ENCODE data around the gene RAET1E.
"Not testable (repeated sequence)": the region's sequence is repeated elsewhere in the genome, so short reads cannot be mapped to it uniquely, and the experiment has no call there.

Gene RAET1E

DNA sequence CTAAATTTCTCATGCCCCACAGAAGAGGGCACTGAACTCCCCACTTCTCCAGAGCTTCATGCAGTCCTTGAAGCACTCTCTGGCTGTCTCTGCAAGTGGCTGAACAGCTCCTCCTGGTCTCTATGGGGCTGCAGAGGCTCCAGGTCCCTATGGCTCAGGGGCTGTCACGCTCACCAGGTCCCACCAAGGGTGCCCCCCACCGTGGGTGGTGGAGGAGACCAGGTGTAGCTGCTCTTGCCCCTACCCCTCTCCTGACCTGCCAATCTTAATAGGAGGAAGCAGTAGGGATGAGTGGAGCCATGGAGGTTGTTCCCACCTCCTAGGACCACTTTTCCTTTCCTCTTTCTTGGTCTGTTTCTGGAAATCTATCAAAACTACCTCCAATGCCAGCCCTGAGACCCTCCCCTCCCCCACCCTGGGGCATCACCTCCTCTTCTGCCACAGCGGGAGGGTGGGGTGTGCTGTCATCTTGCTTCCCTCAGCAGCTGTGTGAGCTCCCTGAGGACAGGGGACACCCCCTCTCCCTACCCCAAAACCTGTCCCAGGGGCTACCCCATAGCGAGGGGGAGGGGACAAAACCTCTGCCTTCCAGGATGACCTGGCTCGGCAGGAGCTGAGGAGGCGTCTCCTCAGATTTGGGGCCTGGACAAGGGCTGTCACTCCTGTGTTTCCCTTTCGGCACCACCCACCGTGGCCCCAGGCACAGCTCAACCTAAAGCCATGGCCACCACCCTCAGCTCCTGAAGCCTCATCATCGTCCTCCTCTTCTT lies 12.0 kb upstream of the RAET1E start:
- no peak for DNase-seq

DNA sequence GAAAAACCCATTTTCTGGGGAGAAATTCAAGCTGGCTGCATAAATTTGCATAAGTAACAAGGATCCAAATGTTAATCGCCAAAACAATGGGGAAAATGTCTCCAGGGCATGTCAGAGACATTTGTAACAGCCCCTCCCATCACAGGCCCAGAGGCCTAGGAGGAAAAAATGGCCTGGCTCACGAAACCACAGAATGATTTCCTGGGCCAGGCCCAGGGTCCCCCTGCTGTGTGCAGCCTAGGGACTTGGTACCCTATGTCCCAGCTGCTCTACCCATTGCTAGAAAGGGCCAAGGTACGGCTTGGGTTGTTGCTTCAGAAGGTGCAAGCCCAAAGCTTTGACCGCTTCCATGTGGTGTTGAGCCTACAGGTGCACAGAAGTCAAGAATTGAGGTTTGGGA lies 10.6 kb upstream of the RAET1E start:
- not testable (repeated sequence) for DNase-seq

DNA sequence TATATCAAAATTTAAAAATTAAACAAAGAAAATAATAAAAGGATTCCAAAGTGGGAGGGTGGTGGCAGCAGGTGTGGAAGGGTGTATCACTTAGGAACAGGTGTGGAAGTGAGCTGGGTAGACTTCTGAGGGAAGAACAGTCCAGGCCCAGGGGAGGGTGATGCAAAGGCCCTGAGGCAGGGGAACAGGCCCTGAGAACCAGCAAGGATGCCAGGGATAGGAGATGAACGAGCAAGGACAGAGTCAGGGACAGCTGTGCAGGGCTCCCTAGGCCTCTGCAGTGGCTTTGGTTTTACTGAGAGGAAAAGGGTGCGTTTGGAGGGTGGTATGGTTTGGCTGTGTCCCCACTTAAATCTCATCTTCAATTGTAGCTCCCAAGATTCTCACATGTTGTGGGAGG lies 9.4 kb upstream of the RAET1E start:
- DNase-seq: no peak

DNA sequence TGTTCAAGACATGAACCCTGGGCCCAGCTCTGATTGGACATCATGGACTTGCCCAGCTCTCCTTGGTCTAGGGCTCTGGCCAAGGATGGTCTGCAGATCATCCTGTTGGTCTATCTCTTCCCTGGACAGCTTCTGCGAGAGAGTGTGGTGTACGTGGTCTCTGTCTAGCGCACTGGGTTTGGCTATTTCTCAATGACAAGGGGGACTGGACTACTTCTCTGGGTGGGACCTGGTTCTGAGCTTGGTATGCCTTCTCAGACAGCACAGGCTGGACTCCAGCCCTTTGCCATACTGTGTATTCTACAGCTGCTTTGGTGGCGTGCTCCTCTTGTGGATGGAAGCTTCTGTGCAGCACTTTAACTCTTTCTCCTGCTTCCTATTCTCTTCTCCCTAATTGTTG lies 8.5 kb upstream of the RAET1E start:
- DNase-seq: no peak

DNA sequence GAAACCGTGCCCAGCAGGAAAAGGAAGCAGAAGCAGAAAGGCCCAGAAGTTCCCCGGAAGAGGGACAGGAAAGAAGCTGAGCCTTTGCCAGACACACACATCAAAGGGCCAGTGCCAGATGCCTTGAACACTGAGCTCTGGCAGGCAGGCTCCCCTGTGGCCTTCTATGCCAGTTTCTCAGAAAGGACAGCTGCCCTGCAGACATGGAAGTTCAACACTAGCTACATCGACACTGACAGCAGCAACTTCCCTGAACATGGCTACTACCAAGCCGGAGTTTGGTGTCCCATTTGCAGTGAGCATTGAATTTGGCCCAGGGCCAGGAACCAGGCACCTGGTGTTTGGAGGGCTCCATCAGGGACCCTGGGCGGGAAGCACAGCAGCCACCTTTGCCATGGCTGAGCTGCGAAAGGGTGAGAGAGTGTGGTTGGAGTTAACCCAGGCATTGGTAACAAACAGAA lies 8.0 kb upstream of the RAET1E start:
- no peak for DNase-seq

DNA sequence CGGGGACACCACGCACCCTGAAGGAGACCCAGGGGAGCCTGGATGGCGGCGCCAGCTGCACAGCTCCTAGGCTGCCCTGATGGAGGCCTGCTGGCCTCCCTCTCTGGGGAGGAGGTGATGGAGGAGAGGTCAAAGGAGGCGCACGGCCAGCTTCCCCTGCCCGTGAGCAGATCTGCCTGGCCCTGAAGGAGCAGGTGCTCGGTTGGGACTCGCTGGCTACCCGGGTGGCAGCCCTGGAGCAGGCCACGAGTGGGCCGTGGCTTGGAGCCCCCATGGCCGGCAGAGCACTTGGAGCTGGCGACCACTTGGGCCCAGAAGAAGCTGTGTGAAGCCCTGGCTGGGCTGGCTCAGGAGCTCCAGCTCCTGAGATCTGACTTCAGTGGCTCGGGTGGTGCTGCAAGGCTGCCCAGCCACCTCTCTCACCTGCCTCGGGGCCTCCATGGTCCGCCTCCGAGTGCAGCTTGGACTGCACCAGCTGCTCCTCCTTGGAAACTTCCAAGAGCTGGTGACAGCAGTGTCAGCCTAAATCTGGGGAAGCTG lies 7.5 kb upstream of the RAET1E start:
- no peak for DNase-seq

DNA sequence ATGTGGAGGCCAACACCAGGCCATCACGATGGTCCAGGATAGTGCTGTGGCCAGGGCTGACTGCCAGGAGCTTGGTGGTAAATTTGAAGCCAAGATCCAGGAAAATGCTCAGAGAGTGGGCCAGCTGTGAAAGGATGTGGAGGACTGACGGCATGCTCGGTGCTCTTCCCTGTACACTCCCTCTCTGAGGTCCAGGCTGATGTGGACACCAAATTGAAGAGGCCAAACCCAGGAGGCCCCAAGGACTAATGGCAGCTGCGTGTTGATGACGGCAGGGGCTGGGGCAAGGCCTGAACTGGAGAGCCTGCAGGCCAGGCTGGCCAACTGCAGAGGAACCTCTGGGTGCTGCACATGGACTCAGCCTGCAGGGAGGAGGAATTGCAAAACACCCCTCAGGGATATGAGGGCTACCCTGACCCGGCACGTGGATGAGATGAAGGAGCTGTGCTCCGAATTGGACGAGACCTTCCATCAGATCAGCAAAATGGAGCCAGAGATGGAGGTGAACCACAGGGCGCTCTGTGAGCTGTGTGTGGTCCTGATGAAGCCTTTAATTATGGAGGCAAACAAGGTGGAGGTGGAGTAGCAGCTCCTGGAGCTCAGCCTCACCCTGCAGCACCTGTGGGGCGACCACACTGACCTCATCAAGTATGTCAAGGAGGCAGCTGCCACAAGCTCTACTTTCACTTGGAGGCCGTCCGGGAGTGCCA lies 6.9 kb upstream of the RAET1E start:
- DNase-seq: no peak

DNA sequence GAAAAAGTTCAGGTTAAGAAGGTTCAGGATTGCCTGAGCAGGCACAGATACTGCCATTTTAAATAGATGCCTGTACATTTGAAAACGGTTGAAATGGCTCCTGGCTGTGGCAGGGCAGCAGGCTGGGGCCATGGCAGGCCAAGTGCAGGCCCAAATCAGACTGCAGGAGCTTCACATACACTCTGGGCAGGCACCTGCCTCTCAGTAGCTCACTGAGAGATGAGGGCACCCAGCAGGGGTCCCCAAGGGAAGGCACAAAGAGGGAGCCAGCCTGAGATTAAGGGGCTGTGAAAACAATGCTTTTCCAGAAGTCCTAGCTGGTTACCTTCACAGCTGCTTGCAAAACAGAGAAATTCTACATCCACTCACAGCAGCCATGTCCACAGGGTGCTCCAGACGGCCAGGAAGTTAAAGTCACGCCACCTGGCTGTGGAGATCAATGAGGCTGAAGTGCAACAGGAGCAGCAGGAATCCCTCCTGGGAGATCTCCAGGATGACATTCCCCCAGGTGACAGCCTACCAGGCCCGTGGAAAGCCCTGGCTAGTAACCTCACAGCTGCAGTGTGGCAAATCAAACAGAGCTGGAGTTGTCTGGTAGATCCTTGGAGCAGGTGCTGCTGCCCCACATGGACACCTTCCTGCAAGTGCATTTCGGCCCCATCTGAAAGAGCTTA lies 6.2 kb upstream of the RAET1E start:
- no peak for DNase-seq

DNA sequence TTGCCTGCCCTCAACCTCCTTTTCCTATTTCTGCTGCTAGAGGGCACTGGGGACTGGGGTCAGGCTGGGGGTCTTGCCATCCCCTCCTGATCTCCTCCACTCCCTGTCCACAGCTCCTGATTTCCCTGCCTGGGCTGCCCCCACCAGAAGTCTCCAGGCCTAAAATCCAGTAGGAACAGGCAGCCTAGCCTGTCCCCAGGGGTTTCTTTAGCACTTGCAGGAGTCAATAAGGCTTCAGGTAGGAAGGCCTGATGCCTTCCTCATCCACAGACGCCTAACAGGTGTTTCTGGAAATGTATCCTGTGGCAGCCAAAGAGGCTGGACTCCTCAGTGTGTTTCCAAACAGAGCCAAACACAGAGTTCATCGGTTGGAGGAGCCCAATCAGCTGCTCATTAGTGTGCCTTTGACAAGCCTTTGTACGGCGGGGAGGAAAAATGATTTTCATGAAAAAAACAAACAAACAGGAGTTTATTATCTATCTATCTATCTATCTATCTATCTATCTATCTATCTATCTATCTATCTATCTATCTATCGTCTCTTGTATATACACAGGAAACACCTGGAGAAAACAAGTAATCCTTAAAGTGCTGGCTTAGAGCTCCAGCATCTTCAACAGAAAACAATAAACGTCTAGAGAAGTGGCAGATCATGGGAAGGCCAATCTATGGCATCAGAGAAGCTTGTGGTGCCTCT lies 3.7 kb upstream of the RAET1E start:
- DNase-seq: no peak

DNA sequence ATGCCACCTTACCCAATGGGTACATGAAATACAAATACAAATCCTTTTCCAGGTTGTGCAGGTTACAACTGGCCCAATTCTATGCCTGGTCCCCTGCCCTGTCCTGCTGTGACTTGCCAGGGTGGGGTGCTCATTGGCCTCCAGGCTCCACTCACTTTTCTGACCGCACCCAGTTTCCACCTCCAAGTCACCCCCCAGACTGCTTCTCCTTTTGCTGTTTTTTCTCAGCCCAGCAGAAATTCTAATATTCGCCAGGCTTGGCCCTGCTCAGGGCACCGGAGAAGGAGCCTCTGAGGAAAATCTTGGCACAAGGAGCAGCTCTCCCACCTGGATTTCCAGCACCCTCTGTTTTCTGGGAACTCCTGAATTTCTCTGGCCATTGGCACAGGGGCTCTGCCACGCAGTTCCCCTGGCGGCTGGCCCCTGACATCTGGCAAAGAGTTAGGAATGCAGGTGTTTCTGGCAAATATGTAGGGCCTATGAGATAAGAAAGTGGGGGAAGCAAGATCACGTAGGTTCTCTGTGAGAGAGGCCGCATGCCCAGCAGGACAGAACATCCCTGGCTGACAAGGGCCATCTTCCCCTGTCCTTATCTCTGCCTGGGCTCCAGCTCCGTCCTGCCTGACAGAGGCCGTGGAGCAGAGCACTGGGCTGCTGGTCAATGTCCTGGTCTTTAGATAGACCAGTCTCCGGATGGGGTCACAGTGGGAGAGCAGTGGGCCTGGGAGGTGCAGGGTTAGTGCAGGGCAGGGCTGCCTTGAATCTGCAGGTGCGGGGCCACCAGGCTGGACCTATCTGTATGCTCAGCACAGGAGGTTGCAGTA lies 2.9 kb upstream of the RAET1E start:
- DNase-seq: no peak

DNA sequence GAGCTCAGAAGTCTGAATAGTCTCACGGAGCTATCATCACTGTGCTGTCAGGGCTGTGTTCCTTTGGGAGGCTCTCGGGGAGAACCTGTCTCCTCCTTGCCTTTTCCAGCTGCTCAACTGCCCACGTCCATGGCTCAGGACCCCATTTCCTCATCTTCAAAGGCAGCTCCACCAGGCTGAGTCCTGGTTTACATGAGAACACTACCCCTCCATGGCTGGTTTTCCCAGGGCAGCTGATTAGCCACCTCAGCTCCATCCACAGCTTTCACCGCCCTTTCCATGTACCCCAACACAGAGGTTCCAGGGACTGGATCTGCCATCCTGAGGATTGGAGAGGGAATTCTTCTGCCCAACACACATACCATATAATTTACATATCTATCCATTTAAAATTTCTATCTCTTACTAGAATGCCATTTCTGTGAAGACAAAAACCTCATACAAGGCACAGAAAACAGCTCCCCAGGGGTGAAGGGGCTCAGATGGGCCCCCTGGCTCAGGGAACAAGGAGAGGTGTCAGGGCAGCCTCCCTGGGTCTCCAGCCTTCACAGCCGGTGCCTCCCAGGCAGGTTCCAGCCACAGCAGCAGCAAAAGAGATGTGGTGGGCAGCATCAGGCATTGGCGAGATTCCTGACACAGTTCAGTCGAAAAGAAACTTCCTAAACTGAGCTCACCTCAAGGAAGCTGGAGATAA lies 2.2 kb upstream of the RAET1E start:
- DNase-seq: no peak

DNA sequence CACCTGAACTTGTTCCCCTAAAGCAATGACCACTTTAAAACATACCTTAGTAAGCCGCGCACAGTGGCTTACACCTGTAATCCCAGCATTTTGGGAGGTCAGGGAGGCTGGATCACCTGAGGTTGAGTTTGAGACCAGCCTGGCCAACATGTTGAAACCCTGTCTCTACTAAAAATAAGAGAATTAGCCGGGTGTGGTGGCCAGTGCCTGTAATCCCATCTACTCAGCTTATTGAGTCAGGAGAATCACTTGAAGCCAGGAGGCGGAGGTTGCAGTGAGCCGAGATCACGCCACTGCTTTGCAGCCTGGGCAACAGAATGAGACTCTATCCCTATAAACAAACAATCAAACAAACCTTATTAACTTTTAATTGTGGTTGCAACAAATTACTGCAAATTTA lies 1.6 kb upstream of the RAET1E start:
- DNase-seq: no peak

DNA sequence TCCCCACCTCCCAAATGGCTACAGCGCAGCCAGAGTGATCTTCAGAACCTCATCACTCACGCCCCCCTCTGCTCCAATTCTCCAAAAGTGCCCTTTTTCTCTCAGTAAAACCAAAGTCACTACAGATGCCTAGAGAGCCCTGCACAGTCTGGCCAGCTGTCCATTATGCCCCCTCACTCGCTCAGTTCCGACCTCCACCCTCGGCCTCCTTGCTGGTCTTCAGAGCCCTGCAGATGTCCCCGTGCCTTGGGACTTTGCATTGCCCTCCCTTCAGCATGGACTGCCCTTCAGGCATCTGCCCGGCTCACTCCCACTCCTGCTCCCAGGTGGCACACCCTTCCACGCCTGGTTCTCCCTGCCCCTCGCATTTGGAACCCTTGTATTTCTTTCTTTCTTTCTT lies 1.1 kb upstream of the RAET1E start:
- DNase-seq: no peak

DNA sequence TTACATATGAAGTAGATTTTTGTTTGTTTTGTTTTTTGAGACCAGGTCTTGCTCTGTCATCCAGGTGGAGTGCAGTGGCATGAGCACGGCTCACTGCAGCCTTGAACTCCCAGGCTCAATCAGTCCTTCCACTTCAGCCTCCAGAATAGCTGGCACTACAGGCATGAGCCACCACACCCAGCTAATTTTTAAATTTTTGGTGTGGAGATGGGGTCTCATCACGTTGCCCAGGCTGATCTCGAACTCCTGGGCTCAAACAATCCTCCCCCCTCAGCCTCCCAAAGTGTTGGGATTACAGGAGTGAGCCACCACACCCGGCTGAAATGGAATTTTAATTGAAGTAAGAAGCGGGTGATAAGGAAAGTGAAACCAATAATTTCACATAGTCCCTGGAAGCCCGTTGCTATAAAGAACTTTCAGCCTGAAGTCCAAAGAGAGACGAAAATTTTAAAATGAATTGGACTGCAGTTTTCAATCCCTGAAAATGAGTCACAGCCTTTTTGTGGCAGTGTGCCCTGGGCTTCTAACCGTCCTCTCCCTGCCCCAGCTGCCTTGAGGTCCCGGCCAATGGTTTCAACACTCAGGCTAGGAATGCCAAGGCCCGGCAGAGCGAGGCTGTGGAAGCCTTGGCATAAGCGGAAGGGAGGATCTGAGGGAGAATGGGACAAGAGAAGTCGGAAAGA lies 757 bp downstream of the RAET1E start:
- no peak for DNase-seq

DNA sequence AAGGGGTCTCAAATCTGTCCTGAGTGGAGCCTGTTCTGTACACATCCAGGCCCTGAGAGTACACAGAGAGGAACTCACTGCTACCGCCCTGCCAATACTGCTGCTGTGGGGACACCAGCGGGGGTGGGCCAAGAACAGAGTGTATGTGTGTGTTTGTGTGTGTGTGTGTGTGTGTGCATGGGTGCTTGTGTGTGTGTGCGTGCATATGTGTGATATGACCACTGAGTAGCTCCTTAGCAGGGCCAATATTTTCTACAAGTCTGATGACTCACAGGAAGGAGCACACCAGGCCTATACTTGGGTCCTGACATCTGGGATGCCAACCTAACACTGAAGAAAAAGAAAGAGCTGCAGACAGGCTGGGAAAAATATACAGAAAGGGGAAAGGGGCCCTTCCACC lies 1.4 kb downstream of the RAET1E start:
- DNase-seq: no peak

DNA sequence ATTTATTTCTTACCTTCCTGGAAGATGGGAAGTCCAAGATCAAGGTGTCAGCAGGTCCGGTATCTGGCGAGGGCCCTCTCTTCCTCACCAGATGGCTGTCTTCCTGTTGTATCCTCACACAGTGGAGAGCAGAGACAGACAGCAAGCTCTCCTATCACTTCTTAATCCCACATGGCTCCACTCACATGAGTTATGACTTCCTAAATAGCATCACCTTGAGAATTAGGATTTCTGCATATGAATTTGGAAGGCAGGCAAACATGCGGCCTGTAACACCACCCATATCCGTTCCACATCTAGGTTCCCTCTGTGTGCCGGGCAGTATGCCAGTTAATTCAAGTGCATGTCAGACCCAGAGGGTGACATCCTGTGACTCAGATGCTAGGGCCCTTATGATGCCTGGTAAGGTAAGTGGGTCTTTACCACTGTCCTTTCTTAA lies 2.1 kb downstream of the RAET1E start:
- DNase-seq: no peak

DNA sequence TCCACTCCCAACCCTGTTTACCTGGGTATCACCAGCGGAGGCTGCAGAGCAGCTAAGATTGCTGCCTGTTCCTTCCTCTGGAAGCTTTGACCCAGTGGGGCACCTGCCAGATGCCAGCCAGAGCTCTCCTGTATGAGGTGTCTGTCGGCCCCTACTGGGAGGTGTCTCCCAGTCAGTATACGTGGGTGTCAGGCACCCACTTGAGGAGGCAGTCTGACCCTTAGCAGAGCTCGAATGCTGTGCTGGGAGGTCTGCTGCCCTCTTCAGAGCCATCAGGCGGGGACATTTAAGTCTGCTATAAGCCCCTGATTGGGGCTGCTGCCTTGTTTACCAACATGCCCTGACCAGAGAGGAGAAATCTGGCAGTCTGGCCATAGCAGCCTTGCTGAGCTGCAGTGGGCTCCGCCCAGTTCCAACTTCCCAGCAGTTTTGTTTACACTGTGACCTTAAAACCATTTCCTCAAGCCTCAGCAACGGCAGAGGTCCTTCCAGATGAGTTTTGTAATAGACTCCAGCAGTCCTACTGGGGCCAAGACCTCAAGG lies 2.8 kb downstream of the RAET1E start:
- no peak for DNase-seq

DNA sequence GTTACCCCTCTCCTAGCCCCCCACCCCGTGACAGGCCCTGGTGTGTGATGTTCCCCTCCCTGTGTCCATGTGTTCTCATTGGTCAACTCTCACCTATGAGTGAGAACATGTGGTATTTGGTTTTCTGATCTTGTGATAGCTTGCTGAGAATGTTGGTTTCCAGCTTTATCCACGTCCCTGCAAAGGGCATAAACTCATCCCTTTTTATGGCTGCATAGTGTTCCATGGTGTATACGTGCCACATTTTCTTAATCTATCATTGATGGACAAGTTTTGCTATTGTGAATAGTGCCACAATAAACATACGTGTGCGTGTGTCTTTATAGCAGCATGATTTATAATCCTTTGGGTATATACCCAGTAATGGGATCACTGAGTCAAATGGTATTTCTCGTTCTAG lies 6.0 kb downstream of the RAET1E start:
- DNase-seq: not testable (repeated sequence)

DNA sequence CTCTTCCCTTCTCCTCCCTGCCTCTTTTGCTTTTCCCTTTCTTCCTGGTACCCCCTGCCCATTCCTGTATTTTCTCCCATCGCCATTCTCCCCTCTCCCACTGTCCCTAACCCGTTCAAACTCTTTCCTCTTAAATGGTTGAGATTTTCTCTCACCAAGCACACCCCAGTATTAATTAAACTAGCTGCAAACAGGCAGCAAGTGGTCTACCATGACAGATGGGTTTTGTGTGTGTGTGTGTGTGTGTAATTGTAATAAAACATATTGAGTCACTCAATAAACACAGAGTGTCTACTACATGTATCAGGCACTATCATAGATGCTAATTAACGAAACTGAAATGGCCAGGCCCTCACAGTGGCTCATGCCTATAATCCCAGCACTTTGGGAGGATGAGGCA lies 6.7 kb downstream of the RAET1E start:
- DNase-seq: no peak

DNA sequence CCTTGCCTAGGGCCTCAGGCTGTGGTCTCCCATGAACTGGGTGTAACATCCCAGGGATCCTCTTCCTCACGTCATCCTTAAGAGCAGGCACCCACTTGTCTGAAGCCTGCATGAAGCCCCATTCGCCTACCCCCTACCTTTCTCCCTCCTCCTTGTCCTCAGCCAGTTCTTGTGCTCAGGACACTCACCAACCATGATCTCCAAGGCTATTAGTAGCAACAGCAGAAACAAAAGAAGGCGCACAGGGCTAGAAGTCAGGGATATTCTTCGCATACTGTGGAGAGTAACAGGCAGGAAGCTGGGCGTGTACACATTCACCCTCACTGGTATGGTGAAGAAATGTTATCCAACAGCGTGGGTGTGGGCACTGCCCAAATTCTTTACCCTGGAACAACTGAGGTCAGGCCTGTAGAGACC lies 7.3 kb downstream of the RAET1E start:
- no peak for DNase-seq

DNA sequence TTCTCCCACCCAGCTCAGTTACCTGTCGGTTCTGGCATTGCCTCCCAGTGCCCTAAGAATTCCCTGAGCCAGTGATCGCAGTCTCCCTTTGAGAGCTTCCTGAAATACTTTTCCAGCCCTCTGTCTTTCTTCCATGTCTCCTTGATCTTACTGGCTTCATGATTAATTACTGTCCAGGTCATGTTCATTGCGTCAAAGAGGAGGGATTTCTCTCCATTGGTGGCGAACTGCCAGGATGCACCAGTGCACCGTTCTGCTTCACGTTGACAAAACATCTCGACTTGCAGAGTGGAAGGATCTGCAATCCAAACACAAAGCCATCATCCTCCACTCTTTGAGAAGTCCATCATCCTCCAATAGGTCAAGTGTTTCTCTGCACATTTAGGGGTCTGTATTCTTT lies 8.6 kb downstream of the RAET1E start:
- no peak for DNase-seq
